ENCODE results near the gene CHN2.

Gene CHN2

DNA sequence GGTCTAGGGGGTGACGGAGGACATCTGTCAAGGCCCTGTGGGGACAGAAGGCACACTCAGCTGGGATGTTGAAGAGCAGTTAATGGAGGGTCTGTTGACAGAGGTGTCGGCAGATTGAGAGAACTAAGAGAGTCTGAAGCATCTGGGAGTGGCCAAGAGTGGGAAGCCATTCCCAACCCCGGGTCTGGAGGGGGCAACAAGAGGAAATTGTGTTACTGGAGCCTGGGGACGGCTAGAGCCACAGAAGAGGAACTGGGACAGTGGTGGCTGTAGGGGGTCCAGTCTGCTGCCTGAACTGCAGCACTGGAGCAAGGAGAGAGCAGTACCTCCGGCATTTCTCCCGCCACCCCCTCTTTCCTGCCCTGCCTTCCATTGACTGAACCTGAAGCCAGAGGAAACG, 136.6 kb downstream of the CHN2 start:
- TF ChIP-seq, protein P1, sequence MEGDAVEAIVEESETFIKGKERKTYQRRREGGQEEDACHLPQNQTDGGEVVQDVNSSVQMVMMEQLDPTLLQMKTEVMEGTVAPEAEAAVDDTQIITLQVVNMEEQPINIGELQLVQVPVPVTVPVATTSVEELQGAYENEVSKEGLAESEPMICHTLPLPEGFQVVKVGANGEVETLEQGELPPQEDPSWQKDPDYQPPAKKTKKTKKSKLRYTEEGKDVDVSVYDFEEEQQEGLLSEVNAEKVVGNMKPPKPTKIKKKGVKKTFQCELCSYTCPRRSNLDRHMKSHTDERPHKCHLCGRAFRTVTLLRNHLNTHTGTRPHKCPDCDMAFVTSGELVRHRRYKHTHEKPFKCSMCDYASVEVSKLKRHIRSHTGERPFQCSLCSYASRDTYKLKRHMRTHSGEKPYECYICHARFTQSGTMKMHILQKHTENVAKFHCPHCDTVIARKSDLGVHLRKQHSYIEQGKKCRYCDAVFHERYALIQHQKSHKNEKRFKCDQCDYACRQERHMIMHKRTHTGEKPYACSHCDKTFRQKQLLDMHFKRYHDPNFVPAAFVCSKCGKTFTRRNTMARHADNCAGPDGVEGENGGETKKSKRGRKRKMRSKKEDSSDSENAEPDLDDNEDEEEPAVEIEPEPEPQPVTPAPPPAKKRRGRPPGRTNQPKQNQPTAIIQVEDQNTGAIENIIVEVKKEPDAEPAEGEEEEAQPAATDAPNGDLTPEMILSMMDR (IDR thresholded peaks at IDR 0.05) = no peak

DNA sequence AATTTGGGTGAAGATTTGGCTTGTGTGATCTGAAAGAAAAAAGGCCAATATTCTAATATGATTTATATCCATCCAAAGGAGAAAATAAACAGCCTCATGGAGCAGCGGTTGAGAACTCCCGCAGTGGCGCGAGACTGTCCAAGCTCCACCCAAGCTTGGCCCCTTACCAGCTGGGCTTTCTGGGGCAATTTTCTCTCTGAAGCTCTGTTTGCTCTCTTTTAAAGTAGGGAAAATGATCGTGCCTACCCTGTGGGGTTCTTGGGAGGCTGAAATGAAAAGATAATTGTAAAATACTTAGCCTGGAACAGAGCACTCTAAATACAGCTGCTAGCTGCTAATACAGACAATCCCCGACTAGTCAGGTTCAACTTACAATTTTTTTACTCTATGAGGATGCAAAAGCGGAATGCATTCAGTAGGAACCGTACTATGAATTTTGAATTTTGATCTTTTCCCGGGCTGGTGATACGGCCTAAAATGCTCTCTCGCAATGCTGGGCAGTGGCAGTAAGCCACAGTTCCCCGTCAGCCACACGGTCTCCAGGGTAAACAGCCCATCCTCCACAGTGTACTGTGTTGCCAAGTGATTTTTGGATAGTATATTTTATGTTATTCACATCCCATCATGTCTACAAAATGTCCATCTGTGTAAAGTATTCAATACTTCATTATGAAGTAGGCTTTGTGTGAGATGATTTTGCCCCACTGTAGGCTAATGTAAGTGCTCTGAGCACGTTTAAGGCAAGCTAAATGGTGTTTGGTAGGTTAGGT, 137.7 kb downstream of the CHN2 start:
- TF ChIP-seq, protein P1 (IDR thresholded peaks at IDR 0.05) = no peak

- TF ChIP-seq, protein P1 (IDR thresholded peaks at IDR 0.05) = no peak
These were observed 138.6 kb downstream of the CHN2 start for GRCh38 chr7:29332875-29333855.

DNA sequence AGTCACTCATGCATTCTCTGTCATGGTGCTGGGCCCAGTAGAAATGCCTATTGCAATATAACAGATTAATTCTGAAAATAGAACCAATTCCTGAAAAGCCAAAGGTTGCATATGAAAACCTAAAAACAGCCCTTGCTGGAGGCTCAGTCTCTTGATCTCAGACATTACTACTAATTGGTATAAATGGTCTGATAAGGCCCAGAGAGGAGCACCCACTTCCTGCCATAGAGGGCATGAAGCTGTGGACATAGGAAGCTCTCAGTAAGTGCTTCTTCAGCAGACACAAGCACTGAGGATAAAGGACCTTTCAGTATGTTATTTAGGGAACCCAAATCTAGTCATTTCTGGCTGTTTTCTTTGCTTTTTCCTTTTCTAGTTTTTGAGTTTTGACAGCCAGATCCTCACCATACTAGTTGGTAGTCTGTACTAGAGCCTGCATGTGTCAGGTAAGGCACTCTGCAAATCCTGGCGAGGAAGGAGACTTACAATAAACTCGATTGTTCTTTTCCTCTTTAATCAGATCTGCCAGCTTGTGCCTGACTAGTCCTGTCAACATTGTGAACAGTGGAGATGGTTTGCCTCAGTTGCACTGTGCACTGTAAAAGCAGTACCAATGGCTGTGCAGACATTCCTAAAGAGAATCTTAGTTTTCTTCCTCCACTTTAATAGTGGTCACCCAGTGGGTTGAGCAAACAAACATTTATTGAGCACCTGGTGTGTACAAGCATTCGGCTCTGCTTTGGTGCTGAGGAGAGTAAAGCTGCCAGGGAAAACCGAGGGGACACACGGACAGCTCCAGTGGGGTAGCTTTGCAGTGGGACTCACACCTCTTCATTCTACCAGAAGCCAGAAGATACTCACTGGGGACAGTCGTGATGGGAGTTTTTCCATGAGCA, 140.9 kb downstream of the CHN2 start:
- TF ChIP-seq, protein P1 (IDR thresholded peaks at IDR 0.05) = no peak

GRCh38 chr7:29337546-29338116, 143.1 kb downstream of the CHN2 start:
- TF ChIP-seq, protein P1 (IDR thresholded peaks at IDR 0.05) = no peak

DNA sequence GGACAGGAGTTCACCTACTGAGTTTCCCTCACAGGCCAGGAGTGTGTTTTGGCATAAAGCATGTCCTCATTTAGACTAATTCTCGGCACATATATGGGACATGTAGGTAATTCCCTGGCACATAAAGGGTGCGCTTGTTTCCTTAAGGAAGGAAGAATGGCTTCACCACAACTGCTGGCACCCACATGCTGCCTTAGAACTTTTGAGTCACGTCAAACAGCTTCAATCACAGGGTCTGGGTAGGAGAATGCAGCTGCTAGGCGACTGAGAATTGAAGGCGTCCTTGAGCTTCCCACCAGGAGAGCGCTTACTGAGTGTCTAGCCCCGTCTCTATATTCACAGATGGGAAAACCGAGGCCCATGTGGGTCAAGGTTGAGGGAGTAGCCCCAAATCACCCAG, 146.1 kb downstream of the CHN2 start:
- TF ChIP-seq, protein P1 (IDR thresholded peaks at IDR 0.05) = no peak
